Measurements from ENCODE around the gene LST1.

LST1 gene

DNA sequence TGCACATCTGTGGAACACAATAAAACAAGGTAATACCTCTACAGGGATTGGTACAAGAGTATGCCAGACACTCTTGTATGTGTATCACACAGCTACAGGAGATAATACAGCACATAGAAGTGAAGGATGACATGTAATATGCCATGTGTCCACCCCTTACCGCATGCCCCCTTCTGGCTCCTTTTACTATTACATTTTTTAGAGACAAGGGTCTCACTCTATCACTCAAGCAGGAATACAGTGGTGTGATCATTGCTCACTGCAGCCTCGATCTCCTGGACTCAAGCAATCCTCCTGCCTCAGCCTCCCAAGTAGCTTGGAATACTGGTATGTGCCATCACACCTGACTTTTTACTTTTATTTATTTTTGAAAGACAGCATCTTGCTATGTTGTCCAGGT, 10.9 kb downstream of the LST1 start:
- DNase-seq (ENCODE audit: low read depth): no peak
- TF ChIP-seq CTCF (conservative IDR thresholded peaks at IDR 0.05; ENCODE audit: low read depth, low read length): peak; percentile 47

DNA sequence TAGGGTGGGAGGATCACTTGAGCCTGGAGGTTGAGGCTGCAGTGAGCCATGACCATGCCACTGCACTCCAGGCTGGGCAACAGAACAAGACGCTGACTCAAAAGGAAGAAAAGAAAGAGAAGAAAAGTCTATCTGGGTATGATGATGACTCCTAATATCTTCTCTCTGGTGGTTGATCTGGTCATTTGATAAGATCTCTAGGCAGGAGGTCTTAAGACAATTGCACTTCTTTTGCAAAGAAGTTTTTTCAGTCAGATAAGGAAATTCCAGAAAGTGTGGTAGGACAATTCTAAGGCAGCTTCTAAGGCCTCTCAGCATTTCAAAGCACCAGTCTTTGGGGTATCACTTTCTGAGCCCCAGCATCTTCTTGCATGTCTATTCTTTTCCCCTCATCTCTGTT, 21.2 kb downstream of the LST1 start:
- no peak for TF ChIP-seq CTCF (conservative IDR thresholded peaks at IDR 0.05; ENCODE audit: low read depth, low read length)
- no peak overlapping the region for H3K4me3 ChIP-seq (ENCODE audit: low read length)
- no peak for DNase-seq (ENCODE audit: low read depth)

More for the DNA sequence above, 10.9 kb downstream of the LST1 start:
- H3K4me3 ChIP-seq (ENCODE audit: low read length): no peak overlapping the region

DNA sequence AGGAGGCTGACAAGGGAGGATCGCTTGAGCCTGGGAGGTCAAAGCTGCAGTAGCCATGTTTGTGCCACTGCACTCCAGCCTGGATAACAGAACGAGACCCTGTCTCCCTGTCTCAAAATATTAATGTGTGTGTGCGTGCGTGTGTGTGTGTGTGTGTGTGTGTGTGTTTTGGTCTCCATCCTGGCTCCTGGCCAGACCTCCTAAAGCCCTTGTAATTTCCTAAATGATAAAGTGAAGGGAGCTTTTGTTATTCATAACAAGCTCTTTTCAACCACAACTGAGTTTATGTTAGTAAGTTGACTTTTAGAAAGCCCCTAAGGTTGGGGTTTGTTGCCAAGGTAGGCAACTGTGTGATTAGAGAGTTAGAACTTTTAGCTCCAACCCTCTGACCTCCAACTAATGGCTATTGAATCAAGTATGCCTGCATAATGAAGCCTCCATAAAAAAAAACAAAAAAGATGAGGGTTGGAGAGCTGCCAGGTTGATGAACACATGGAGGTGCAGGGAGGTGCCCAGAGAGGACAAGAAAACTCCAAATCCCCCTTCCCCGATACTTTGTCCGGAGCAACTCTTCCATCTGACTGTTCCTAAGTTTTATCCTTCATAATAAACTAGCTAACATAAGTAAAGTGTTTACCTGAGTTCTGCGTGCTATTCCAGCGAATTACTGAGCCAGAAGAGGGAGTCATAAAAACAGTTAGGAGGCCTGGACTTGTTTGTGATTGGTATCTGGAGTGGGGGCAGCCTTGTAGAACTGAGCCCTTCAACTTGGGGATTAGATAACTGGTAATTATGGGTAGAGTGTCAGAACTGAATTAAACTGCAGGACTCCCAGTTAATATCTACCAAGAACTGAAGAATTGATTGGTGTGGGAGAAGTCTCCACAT, 23.7 kb downstream of the LST1 start:
- DNase-seq (ENCODE audit: low read depth): no peak
- no peak for TF ChIP-seq CTCF (conservative IDR thresholded peaks at IDR 0.05; ENCODE audit: low read depth, low read length)
- no peak overlapping the region for H3K4me3 ChIP-seq (ENCODE audit: low read length)

GRCh38 chr6:31610968-31611367, 24.9 kb downstream of the LST1 start:
- no peak for TF ChIP-seq CTCF (conservative IDR thresholded peaks at IDR 0.05; ENCODE audit: low read depth, low read length)
- no peak for DNase-seq (ENCODE audit: low read depth)
- no peak overlapping the region for H3K4me3 ChIP-seq (ENCODE audit: low read length)

DNA sequence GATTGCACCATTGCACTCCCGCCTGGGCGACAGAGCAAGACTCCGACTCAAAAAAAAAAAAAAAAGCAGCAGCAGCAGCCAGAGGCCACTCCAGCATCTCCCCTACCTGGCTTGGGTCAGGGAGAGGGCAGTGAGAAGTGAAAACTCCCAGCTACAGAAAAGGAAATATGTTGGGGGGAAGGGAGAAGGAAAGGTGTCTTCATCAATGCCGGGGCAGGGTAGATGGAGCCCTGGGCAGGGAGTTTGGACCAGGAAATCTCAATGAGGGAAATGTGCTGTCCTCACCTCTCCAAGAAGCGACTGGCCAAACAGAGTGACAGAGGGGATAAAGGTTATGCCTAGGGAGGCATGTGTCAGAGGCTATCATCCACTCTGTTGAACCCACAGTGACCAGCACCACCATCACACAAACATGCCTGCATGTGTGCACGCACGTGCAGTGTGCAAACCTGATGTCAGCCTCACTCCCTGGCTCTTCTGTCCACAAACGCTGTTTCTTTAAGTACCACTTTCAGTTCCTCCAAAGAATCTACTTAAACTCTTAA, 28.1 kb downstream of the LST1 start:
- no peak for DNase-seq (ENCODE audit: low read depth)
- no peak for TF ChIP-seq CTCF (conservative IDR thresholded peaks at IDR 0.05; ENCODE audit: low read depth, low read length)
- H3K4me3 ChIP-seq (ENCODE audit: low read length): no peak overlapping the region

- DNase-seq (ENCODE audit: low read depth): no peak
- TF ChIP-seq CTCF (conservative IDR thresholded peaks at IDR 0.05; ENCODE audit: low read depth, low read length): no peak
- no peak within 1 kb of the TSS for H3K4me3 ChIP-seq (ENCODE audit: low read length)
Measured at GRCh38 chr6:31614684-31615578, 28.9 kb downstream of the LST1 start, which contains the start of gene AIF1. Gene AIF1, plus strand, starts transcription at chr6:31615234. Its CDS starts 96 bp downstream, at chr6:31615330.

Measured in retinal pigment epithelial cell (primary cell).